Activated CD4-positive, alpha-beta T cell treated with anti-CD3 and anti-CD28 coated beads for 36 hours (primary cell): Measurements from ENCODE around the gene GPR176. TPM values are rescaled to one million over a fixed set of nuclear protein-coding genes. Genes with fewer than 3 reads are reported as not detected.

ENCODE experiments used
- ATAC-seq: fragments of 200-7000 bp; cut with Tn5 transposase; one replicate; pipeline ENCODE4 v1.10.0; 2021; ENCODE audit warnings: mild to moderate bottlenecking, moderate library complexity
- CTCF ChIA-PET: fragments of 350-600 bp; sonication (Branson Sonifier 250); formaldehyde crosslinking; loops from one replicate; lab custom pipeline; 2021; ENCODE audit warnings: antibody characterized with exemption; lab: Charles Lee
- POLR2A ChIA-PET: fragments of 350-600 bp; sonication (Branson Sonifier 250); formaldehyde crosslinking; loops from one replicate; lab custom pipeline; 2021; ENCODE audit warnings: antibody characterized with exemption, inconsistent platforms; lab: Charles Lee
- DNase-seq: peaks from one replicate; pipeline ENCODE4 v3.0.0-alpha.2; 2020
- H3K27ac Mint-ChIP-seq: one replicate; pipeline ENCODE4 v1.8.0; 2021; ENCODE audit warnings: mixed read lengths
- H3K27me3 Mint-ChIP-seq: one replicate; pipeline ENCODE4 v1.8.0; 2021; ENCODE audit warnings: mixed read lengths
- H3K36me3 Mint-ChIP-seq: one replicate; pipeline ENCODE4 v1.8.0; 2021; ENCODE audit warnings: low read depth, mixed read lengths
- H3K4me1 Mint-ChIP-seq: one replicate; pipeline ENCODE4 v1.8.0; 2021; ENCODE audit warnings: mixed read lengths
- H3K4me3 Mint-ChIP-seq: one replicate; pipeline ENCODE4 v1.8.0; 2021; ENCODE audit warnings: mild to moderate bottlenecking, moderate library complexity, mixed read lengths
- H3K9me3 Mint-ChIP-seq: one replicate; pipeline ENCODE4 v1.8.0; 2021; ENCODE audit warnings: low read depth, mixed read lengths
- intact Hi-C, 2 experiments: fragments of 100-400 bp; cut with DNase I in 1 of 2; cut with micrococcal nuclease in 1 of 2; formaldehyde crosslinking; loops; one replicate each; pipeline versions ENCODE4 v1.14.2 to v1.15.1; 2022 to 2024; cut with DNase I, micrococcal nuclease
- total RNA-seq, 2 experiments: library from RNA; stranded (reverse); gene quantifications; one replicate each; pipeline ENCODE4 v1.2.3, GENCODE V29; 2021

The GPR176 gene
- total RNA-seq, 2 experiments from 2014 or later = 0.14 to 0.30 TPM

DNA sequence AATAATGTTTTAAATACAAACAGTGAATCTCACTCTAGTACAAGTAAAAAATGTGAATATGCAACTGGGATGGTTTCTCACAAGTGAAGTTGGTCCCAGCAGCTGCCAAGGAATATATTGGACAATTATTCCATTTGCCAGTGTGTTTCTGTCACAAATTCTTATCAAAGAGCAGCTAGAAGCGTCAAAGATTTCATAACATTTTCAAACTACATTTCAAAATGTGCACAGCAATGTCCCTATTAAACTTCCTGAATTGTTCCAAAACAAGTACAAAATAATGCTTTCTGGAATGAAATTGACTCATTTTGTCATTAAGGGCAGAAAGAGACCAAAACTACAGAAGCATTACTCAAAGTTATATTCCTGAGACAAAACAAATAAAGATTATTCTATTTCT is 38.3 kb downstream of the GPR176 start:
- H3K9me3 Mint-ChIP-seq = no peaks in the 10 kb centered on the region
- no peaks in the 10 kb centered on the region for H3K4me1 Mint-ChIP-seq
- no peaks in the 10 kb centered on the region for H3K36me3 Mint-ChIP-seq
- POLR2A ChIA-PET = no interaction called here
- no peak overlapping the region for H3K4me3 Mint-ChIP-seq
- no peak for ATAC-seq
- CTCF ChIA-PET = no interaction called here
- H3K27ac Mint-ChIP-seq = no peak overlapping the region
- intact Hi-C loops = no loop called here
- DNase-seq = no peak
- peaks cover 12% of the 10 kb centered on the region for H3K27me3 Mint-ChIP-seq

DNA sequence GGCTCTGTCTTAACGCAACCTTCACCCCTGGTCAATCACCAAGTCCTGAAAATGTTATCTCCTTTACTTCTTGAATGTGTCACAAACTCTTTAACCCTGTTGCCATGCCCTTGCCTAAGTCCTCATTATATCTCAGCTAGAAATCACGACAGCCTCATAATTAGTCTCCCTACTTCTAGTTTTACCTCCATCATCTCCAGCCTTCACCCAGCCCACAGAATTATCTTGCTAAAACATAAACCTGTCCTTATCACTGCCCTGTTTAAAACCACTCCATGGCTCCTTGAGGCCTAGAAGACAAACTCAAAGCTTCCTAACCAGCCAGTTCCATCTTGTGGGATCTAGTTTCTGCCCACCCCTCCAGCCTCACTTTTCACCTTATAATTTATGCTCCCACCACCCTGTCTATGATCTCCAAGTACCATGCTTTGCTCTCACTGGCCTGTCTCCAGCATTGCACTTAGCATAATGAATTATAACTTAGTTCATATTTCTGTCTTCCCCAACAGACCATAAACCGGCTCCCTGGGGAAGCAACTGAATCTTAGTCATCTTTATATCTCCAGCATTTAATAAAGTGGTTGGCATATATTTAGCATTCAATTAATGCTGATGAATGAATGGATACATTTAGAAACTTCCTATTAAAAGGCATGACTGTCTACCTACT is 39.2 kb downstream of the GPR176 start:
- intact Hi-C loops = no loop called here
- Mint-ChIP-seq H3K27ac (no peak overlapping the region), H3K27me3 (peaks cover 12% of the 10 kb centered on the region), H3K4me3 (no peak overlapping the region), H3K4me1 (no peaks in the 10 kb centered on the region), H3K36me3 (no peaks in the 10 kb centered on the region), H3K9me3 (no peaks in the 10 kb centered on the region)
- ATAC-seq (no peak), DNase-seq (no peak)
- CTCF ChIA-PET = no interaction called here
- POLR2A ChIA-PET = no interaction called here

GRCh38 chr15:39878406-39878785 is 41.7 kb downstream of the GPR176 start:
- no peak for DNase-seq
- Mint-ChIP-seq H3K4me3 (no peak overlapping the region), H3K27ac (no peak overlapping the region), H3K9me3 (no peaks in the 10 kb centered on the region), H3K36me3 (no peaks in the 10 kb centered on the region), H3K27me3 (peaks cover 4% of the 10 kb centered on the region), H3K4me1 (peaks cover 10% of the 10 kb centered on the region)
- ChIA-PET POLR2A (no interaction called here), CTCF (interaction anchor here (1.3 kb wide), 1 partner anchor 10 kb away, joined by 4 read pairs; no protein-coding TSS in a partner anchor)
- ATAC-seq = no peak
- intact Hi-C loops = loop anchor here in 1 of 2 experiments (5.0 kb wide), 1 partner anchor 296 kb away; the partner anchor contains the start of gene THBS1

- Mint-ChIP-seq H3K27ac (no peak overlapping the region), H3K4me3 (no peak overlapping the region), H3K27me3 (peaks cover 2% of the 10 kb centered on the region), H3K36me3 (no peaks in the 10 kb centered on the region), H3K4me1 (peaks cover 10% of the 10 kb centered on the region), H3K9me3 (no peaks in the 10 kb centered on the region)
- POLR2A ChIA-PET = no interaction called here
- DNase-seq = peak; percentile 48
- CTCF ChIA-PET = interaction anchor here (0.7 to 4.4 kb wide), 10 partner anchors 12 to 229 kb away, joined by 3 to 36 read pairs (median 4); partner anchors contain the start of gene FSIP1
- ATAC-seq = no peak
- intact Hi-C loops = loop anchor here (1.0 to 5.0 kb wide), 5 partner anchors 73 to 293 kb away; partner anchors contain the start of gene THBS1 (in 1 of the 2)
These were observed 45.0 kb downstream of the GPR176 start for GRCh38 chr15:39874890-39875549.

DNA sequence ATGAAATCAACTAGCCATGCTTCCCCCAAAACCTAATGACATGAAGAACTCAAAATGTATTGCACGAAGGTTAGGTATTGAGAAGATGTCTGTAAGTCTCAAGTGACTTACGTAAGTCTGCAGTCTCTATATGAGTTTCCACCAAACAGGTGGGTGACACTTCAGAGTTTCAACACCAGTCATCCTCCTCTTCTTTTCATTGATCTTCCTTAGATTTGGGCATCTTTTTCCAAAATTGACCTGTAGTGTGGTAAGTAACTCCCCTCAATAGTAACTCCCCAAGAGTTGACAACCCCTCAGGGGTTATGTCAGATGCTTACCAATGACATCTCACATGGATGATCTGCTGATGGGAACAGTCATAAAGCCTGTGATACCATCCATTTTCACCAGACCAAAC is 46.1 kb downstream of the GPR176 start:
- ATAC-seq (peak; percentile 78), DNase-seq (no peak)
- ChIA-PET CTCF (interaction anchor here (1.0 to 4.4 kb wide), 6 partner anchors 86 to 401 kb away, joined by 4 to 36 read pairs (median 6); partner anchors contain the start of gene FSIP1), POLR2A (no interaction called here)
- Mint-ChIP-seq H3K9me3 (no peaks in the 10 kb centered on the region), H3K36me3 (no peaks in the 10 kb centered on the region), H3K4me1 (peaks cover 10% of the 10 kb centered on the region), H3K27me3 (peaks cover 2% of the 10 kb centered on the region), H3K4me3 (no peak overlapping the region), H3K27ac (no peak overlapping the region)
- intact Hi-C loops = loop anchor here (1.0 to 2.0 kb wide), 3 partner anchors 88 to 189 kb away; no protein-coding TSS in a partner anchor

DNA sequence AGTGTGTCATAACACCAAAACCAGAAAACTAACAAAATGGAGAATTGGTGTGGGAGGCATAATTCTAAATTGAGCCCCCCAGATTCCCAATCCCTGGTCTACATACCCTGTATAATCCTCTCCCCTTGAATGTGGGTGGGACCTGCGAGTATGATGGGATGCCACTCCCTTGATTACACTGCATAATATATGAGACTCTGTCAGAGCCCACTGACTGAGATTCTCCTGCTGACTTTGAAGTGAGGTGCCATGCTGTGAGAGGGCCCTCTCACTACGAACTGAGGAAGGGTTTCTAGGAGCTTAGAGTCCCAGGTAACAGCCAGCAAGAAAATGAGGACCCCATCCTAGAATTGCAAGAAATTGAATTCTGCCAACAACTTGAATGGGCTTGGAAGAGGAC is 49.5 kb downstream of the GPR176 start:
- CTCF ChIA-PET = no interaction called here
- peaks cover 5% of the 10 kb centered on the region for H3K27me3 Mint-ChIP-seq
- DNase-seq (no peak), ATAC-seq (no peak)
- no peaks in the 10 kb centered on the region for H3K36me3 Mint-ChIP-seq
- no peak overlapping the region for H3K4me3 Mint-ChIP-seq
- no peaks in the 10 kb centered on the region for H3K9me3 Mint-ChIP-seq
- no peak overlapping the region for H3K27ac Mint-ChIP-seq
- intact Hi-C loops = no loop called here
- peaks cover 10% of the 10 kb centered on the region for H3K4me1 Mint-ChIP-seq
- POLR2A ChIA-PET = no interaction called here

GRCh38 chr15:39869858-39870515 is 50.1 kb downstream of the GPR176 start:
- H3K4me1 Mint-ChIP-seq = peaks cover 10% of the 10 kb centered on the region
- intact Hi-C loops = no loop called here
- peaks cover 7% of the 10 kb centered on the region for H3K27me3 Mint-ChIP-seq
- no peak for ATAC-seq
- H3K9me3 Mint-ChIP-seq = no peaks in the 10 kb centered on the region
- H3K27ac Mint-ChIP-seq = no peak overlapping the region
- no peaks in the 10 kb centered on the region for H3K36me3 Mint-ChIP-seq
- DNase-seq = no peak
- CTCF ChIA-PET = no interaction called here
- H3K4me3 Mint-ChIP-seq = no peak overlapping the region
- POLR2A ChIA-PET = no interaction called here

DNA sequence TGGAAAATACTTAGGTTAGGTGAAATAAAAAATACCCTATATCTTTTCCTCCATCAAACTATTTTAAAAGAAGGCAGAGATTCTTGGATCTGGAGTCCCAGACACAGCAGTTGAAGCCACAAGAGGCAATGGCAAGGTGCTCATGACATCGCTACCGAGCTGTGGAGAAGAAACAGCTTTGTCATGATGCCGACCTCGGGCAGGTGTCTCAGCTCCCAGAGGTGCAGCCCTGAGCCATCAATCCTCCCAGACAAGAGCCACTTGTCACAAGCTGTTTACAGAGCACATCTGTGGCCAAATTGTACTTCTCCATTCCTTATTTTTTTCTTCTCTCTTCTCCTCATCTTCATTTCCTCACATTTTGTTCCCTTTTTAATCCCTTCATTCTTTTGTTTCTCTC is 50.8 kb downstream of the GPR176 start:
- ChIA-PET CTCF (no interaction called here), POLR2A (no interaction called here)
- H3K9me3 Mint-ChIP-seq = no peaks in the 10 kb centered on the region
- no peaks in the 10 kb centered on the region for H3K36me3 Mint-ChIP-seq
- no peak for DNase-seq
- H3K27ac Mint-ChIP-seq = no peak overlapping the region
- intact Hi-C loops = no loop called here
- H3K4me1 Mint-ChIP-seq = peaks cover 6% of the 10 kb centered on the region
- peaks cover 9% of the 10 kb centered on the region for H3K27me3 Mint-ChIP-seq
- H3K4me3 Mint-ChIP-seq = no peak overlapping the region
- no peak for ATAC-seq

- CTCF ChIA-PET = interaction anchor here (1.2 kb wide), 1 partner anchor 10 kb away, joined by 4 read pairs; no protein-coding TSS in a partner anchor
- Mint-ChIP-seq H3K9me3 (no peaks in the 10 kb centered on the region), H3K27ac (no peak overlapping the region), H3K4me3 (no peak overlapping the region), H3K36me3 (no peaks in the 10 kb centered on the region), H3K27me3 (peaks cover 9% of the 10 kb centered on the region), H3K4me1 (no peaks in the 10 kb centered on the region)
- DNase-seq = no peak
- POLR2A ChIA-PET = interaction anchor here (0.7 kb wide), 1 partner anchor 476 kb away, joined by 3 read pairs; no protein-coding TSS in a partner anchor
- ATAC-seq = no peak
- intact Hi-C loops = no loop called here
These were observed 51.7 kb downstream of the GPR176 start for GRCh38 chr15:39868396-39868795.

DNA sequence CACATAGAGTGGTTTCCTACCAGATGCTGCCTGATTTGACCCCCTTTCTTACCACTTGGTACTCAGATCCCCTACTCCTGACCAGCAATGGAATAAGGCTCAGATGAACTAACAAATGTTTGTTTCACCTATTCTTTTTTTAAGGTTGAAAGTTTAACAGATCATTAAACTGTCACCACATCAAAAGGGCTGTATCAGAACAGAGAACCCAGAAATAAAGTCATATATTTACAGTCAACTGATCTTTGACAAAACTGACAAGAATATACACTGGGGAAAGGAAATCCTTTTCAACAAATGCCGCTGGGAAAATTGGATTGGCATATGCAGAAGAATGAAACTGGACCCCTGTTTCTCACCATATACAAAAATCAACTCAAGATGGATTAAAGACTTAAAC is 56.0 kb downstream of the GPR176 start:
- DNase-seq = no peak
- ATAC-seq = no peak
- H3K27me3 Mint-ChIP-seq = peaks cover 9% of the 10 kb centered on the region
- ChIA-PET POLR2A (no interaction called here), CTCF (no interaction called here)
- no peaks in the 10 kb centered on the region for H3K9me3 Mint-ChIP-seq
- H3K4me3 Mint-ChIP-seq = no peak overlapping the region
- no peaks in the 10 kb centered on the region for H3K36me3 Mint-ChIP-seq
- intact Hi-C loops = no loop called here
- no peaks in the 10 kb centered on the region for H3K4me1 Mint-ChIP-seq
- H3K27ac Mint-ChIP-seq = no peak overlapping the region

DNA sequence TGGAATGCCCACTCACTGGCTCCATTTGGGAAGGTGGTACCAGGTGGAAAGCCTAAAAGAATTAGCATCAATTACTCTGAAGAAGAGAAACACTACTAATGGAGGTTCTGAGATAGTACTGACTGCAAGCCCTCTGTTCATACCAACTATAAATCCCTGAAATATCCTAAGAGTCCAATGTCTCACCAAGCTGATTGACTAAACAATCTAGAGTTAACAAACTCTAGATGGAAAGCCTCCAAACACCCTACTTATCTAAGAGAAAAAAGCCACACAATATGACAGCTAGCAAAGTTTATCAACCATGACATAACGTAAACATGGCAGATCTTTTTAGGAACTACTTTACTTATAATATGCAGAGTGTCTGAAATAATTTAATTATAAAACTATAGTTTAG is 59.2 kb downstream of the GPR176 start:
- Mint-ChIP-seq H3K4me1 (no peaks in the 10 kb centered on the region), H3K27ac (no peak overlapping the region), H3K27me3 (peaks cover 4% of the 10 kb centered on the region), H3K9me3 (no peaks in the 10 kb centered on the region), H3K36me3 (no peaks in the 10 kb centered on the region), H3K4me3 (no peak overlapping the region)
- no peak for DNase-seq
- CTCF ChIA-PET = no interaction called here
- intact Hi-C loops = no loop called here
- no peak for ATAC-seq
- POLR2A ChIA-PET = no interaction called here
